Mesothelial cell of epicardium (in vitro differentiated cells): Measurements from ENCODE around the gene DOCK4. TPM values are rescaled to one million over a fixed set of nuclear protein-coding genes. Genes with fewer than 3 reads are reported as not detected.

Experiments used
- DNase-seq, 2 experiments: peaks; one replicate each; pipeline ENCODE4 v3.0.0; 2021; ENCODE audit warnings: low spot score in 2 of 2; ENCODE audit not compliant: unreplicated experiment in 2 of 2
- H3K27ac Mint-ChIP-seq: 2 replicates; pipeline ENCODE4 v1.8.0; 2021; ENCODE audit warnings: mixed read lengths
- H3K27me3 Mint-ChIP-seq: 2 replicates; pipeline ENCODE4 v1.8.0; 2021; ENCODE audit warnings: low read depth, mixed read lengths
- H3K36me3 Mint-ChIP-seq: 2 replicates; pipeline ENCODE4 v1.8.0; 2021; ENCODE audit warnings: mixed read lengths
- H3K4me1 Mint-ChIP-seq: 2 replicates; pipeline ENCODE4 v1.8.0; 2021; ENCODE audit warnings: mixed read lengths
- H3K4me3 Mint-ChIP-seq: 2 replicates; pipeline ENCODE4 v1.8.0; 2021; ENCODE audit warnings: mild to moderate bottlenecking, moderate library complexity, mixed read lengths
- H3K9me3 Mint-ChIP-seq: 2 replicates; pipeline ENCODE4 v1.8.0; 2021; ENCODE audit warnings: mixed read lengths
- total RNA-seq: library from RNA; stranded (reverse); gene quantifications from 3 replicates; pipeline ENCODE4 v1.2.1, GENCODE V29; 2021
- TF ChIP-seq, protein P1 (sequence below): fragments of 200-600 bp; sonication (generic); IDR thresholded peaks from one replicate; pipeline ENCODE4 v1.5.0; 2021; ENCODE audit warnings: antibody characterized with exemption; ENCODE audit not compliant: unreplicated experiment

DOCK4 gene
- total RNA-seq, 1 donor from 2014 or later, result 27.7 TPM

DNA sequence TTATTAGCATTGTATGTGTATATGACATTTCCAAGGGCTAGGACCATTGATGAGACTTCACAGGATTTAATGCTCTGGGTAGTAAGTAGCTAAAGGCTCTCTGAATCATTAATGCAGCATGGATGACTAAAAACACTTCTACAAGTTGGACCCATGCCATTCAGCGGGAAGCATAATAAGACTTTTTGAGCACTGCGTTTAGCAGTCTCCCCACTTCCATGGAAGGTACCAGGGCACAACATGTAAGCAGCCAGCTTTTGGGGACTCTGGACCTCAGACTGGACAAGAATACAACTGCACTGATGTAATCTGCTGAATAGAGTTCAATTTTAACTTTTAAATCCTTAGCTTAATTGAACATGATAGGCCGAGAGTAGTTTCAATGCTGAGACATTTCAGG, 452.2 kb downstream of the DOCK4 start:
- TF ChIP-seq, protein P1, sequence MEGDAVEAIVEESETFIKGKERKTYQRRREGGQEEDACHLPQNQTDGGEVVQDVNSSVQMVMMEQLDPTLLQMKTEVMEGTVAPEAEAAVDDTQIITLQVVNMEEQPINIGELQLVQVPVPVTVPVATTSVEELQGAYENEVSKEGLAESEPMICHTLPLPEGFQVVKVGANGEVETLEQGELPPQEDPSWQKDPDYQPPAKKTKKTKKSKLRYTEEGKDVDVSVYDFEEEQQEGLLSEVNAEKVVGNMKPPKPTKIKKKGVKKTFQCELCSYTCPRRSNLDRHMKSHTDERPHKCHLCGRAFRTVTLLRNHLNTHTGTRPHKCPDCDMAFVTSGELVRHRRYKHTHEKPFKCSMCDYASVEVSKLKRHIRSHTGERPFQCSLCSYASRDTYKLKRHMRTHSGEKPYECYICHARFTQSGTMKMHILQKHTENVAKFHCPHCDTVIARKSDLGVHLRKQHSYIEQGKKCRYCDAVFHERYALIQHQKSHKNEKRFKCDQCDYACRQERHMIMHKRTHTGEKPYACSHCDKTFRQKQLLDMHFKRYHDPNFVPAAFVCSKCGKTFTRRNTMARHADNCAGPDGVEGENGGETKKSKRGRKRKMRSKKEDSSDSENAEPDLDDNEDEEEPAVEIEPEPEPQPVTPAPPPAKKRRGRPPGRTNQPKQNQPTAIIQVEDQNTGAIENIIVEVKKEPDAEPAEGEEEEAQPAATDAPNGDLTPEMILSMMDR, result no peak
- H3K9me3 Mint-ChIP-seq, result peaks cover 10% of the 10 kb centered on the region
- no peak for DNase-seq
- H3K36me3 Mint-ChIP-seq, result peaks cover 30% of the 10 kb centered on the region
- no peaks in the 10 kb centered on the region for H3K27me3 Mint-ChIP-seq
- peaks cover 10% of the 10 kb centered on the region for H3K4me1 Mint-ChIP-seq
- H3K4me3 Mint-ChIP-seq, result no peak overlapping the region
- no peak overlapping the region for H3K27ac Mint-ChIP-seq

DNA sequence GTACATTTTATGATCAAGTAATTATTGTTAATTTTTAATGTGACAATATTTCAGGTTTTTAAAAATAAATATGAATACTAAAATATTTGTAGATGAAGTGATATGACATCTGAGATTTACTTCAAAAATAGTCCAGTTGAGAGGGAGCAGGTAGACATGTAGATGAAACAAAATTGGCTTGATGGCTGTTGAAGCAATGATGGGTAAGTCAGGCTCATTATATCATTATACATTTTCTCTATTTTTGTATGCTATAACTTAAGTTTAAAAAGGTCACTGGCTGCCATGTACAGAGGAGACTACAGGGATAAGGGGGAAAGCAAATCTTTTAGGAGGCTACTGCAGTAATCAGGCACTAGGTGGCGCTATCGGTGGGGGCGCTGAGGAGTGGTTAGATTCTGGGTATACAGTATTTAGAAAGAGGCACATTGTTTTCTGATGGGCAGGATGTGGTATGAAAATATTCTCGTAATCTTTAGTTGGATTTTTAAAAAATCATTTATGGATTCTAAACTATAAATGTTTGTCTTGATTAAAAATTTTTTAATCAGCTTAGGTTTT, 454.1 kb downstream of the DOCK4 start:
- Mint-ChIP-seq H3K4me3 (no peak overlapping the region), H3K27me3 (no peaks in the 10 kb centered on the region), H3K9me3 (peaks cover 18% of the 10 kb centered on the region)

DNA sequence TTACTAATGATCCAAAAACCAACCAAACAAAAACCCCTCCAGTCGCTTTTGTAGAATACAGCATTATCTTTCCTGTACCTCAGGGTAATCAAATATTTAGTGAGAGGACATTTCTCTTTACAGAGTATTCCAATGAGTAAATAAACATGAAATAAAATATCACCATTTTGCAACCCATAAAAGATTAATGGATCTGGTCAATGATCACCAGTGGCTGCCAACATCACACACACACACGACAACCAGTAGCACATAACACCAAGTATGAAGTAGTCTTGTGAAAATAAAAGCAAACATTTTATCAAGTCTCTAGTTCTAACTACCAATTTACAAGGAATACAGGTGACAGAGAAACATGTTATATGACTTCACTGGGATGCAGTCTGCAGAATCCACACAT, 455.3 kb downstream of the DOCK4 start:
- Mint-ChIP-seq H3K27me3 (no peaks in the 10 kb centered on the region), H3K9me3 (peaks cover 18% of the 10 kb centered on the region), H3K27ac (no peak overlapping the region), H3K36me3 (peaks cover 28% of the 10 kb centered on the region), H3K4me3 (no peak overlapping the region), H3K4me1 (no peaks in the 10 kb centered on the region)
- DNase-seq, result no peak
- TF ChIP-seq, protein P1, result no peak

More for the DNA sequence above, 454.1 kb downstream of the DOCK4 start:
- Mint-ChIP-seq H3K27ac (no peak overlapping the region), H3K4me1 (peaks cover 8% of the 10 kb centered on the region), H3K36me3 (peaks cover 30% of the 10 kb centered on the region)
- DNase-seq, result no peak
- TF ChIP-seq, protein P1, result peak; percentile 64

DNA sequence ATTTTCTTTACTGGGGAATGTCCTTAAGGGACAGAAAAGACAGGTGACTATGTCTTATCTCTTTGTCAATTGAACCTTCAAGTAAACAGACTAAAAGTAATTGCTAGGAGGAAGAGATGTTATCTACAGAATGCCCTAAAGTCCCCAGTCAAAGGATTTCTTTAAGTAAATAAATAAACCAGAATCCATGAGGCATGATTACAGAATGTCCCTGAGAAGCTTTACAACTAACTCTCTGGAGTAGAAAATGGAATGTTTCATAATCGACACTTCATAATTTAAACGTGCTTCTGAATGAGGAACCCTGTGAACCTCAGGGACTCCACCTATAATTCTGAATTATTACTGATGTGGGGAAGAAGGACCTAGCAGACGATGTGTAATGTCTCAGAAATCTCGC, 456.0 kb downstream of the DOCK4 start:
- TF ChIP-seq, protein P1, result no peak
- no peak for DNase-seq
- H3K27me3 Mint-ChIP-seq, result no peaks in the 10 kb centered on the region
- H3K4me3 Mint-ChIP-seq, result no peak overlapping the region
- H3K9me3 Mint-ChIP-seq, result peaks cover 18% of the 10 kb centered on the region
- H3K27ac Mint-ChIP-seq, result no peak overlapping the region
- no peaks in the 10 kb centered on the region for H3K4me1 Mint-ChIP-seq
- peaks cover 28% of the 10 kb centered on the region for H3K36me3 Mint-ChIP-seq

DNA sequence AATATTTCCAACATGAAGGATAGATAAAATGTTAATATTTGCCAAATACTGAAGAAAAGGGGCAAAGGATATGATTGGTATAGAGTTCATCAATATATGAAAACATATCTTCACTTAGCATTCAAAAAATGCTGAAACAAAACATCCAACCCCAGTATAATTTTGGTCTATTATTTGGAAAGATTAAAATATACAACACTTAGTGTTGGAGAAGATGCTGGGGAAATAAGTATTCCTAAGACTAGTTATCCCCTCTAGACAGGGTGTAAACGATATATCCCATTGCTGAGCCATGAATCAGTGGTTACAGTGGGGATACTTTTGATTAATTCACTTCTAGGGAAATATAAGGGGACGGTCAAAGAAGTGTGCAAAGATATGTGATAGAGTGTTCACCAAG, 456.6 kb downstream of the DOCK4 start:
- Mint-ChIP-seq H3K4me3 (no peak overlapping the region), H3K9me3 (peaks cover 18% of the 10 kb centered on the region), H3K4me1 (no peaks in the 10 kb centered on the region), H3K27ac (no peak overlapping the region), H3K36me3 (peaks cover 33% of the 10 kb centered on the region), H3K27me3 (no peaks in the 10 kb centered on the region)
- TF ChIP-seq, protein P1, result no peak
- DNase-seq, result no peak

DNA sequence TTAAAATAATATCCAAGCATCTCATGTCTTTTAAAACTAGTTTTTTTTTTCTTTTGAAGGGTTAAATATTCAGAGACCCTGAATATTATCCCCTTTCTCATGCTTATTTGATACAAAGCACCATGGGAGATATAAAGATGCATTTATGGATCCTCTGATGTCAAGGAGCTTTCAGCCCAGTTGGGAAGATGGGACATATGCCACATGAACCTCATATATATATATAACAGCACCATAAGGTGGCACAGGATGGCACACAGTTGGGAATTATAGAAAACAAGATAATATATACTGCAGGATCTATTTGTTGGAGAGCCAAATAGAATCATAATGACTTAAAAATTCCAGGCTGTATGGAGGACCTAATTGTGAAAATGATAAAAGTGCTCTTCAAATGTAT, 458.5 kb downstream of the DOCK4 start:
- no peak for DNase-seq
- H3K4me3 Mint-ChIP-seq, result no peak overlapping the region
- H3K36me3 Mint-ChIP-seq, result peaks cover 37% of the 10 kb centered on the region
- H3K4me1 Mint-ChIP-seq, result no peaks in the 10 kb centered on the region
- no peaks in the 10 kb centered on the region for H3K27me3 Mint-ChIP-seq
- peaks cover 18% of the 10 kb centered on the region for H3K9me3 Mint-ChIP-seq
- TF ChIP-seq, protein P1, result no peak
- H3K27ac Mint-ChIP-seq, result no peak overlapping the region
